H1 (cell line): ENCODE data around the gene BBX.

ENCODE experiments used
- CTCF ChIP-seq, 3 experiments: IDR thresholded peaks; 1 replicate in 2 of 3; 2 replicates in 1 of 3; pipeline versions ENCODE4 v1.5.1 to v1.6.1; 2011; ENCODE audit warnings: low read length in 3 of 3, mild to moderate bottlenecking in 3 of 3, inconsistent platforms in 2 of 3, low read depth in 1 of 3, moderate library complexity in 1 of 3; ENCODE audit not compliant: insufficient read depth in 1 of 3; ENCODE audit errors: control extremely low read depth in 1 of 3
- EP300 ChIP-seq, 2 experiments: IDR thresholded peaks; 1 replicate in 1 of 2; 2 replicates in 1 of 2; pipeline ENCODE4 v1.6.1; 2011 to 2012; ENCODE audit warnings: low read depth in 2 of 2, low read length in 2 of 2, mild to moderate bottlenecking in 2 of 2, borderline replicate concordance in 1 of 2, inconsistent platforms in 1 of 2, moderate library complexity in 1 of 2
- EZH2 ChIP-seq: fragments of 200-600 bp; sonication (generic); IDR thresholded peaks from 2 replicates; pipeline ENCODE4 v1.7.1; 2012; ENCODE audit warnings: low read depth, mild to moderate bottlenecking, moderate library complexity, low read length, inconsistent platforms; ENCODE audit not compliant: severe bottlenecking
- FOSL1 ChIP-seq: IDR thresholded peaks from 2 replicates; pipeline ENCODE4 v1.6.1; 2011; ENCODE audit warnings: mild to moderate bottlenecking, low read depth, low read length, moderate library complexity; ENCODE audit not compliant: insufficient read depth
- KDM1A ChIP-seq: fragments of 200-600, 300-600 bp; sonication (generic); IDR thresholded peaks from 2 replicates; pipeline ENCODE4 v1.7.1; 2016; ENCODE audit warnings: mild to moderate bottlenecking, low read length, borderline replicate concordance
- POLR2A ChIP-seq, 2 experiments: IDR thresholded peaks; 1 replicate in 1 of 2; 2 replicates in 1 of 2; pipeline ENCODE4 v1.6.1; 2011; ENCODE audit warnings: low read depth in 2 of 2, low read length in 2 of 2, mild to moderate bottlenecking in 2 of 2; ENCODE audit errors: control extremely low read depth in 1 of 2
- POLR2AphosphoS5 ChIP-seq: IDR thresholded peaks from 2 replicates; pipeline ENCODE4 v1.6.1; 2011; ENCODE audit warnings: low read depth, low read length
- RAD21 ChIP-seq, 2 experiments: IDR thresholded peaks in 1 of 2; conservative IDR thresholded peaks in 1 of 2; 2 replicates each; pipeline ENCODE4 v1.6.1; 2011; ENCODE audit warnings: low read depth in 2 of 2, low read length in 2 of 2, improper control_type of control experiment in 1 of 2, inconsistent platforms in 1 of 2, mild to moderate bottlenecking in 1 of 2, moderate library complexity in 1 of 2
- TAF1 ChIP-seq: IDR thresholded peaks from 2 replicates; pipeline ENCODE4 v1.6.1; 2011; ENCODE audit warnings: mild to moderate bottlenecking, low read depth, low read length
- TAF7 ChIP-seq: optimal IDR thresholded peaks from 2 replicates; pipeline ENCODE3; 2011; ENCODE audit warnings: low read depth, mild to moderate bottlenecking, inconsistent platforms, low read length, moderate library complexity, borderline replicate concordance
- YY1 ChIP-seq: IDR thresholded peaks from 2 replicates; pipeline ENCODE4 v1.6.1; 2011; ENCODE audit warnings: low read depth, mild to moderate bottlenecking, low read length
- TF ChIP-seq, protein P1 (sequence below): IDR thresholded peaks from 2 replicates; pipeline ENCODE4 v1.6.1; 2012; ENCODE audit warnings: inconsistent platforms
- TF ChIP-seq, protein P2 (sequence below): IDR thresholded peaks from 2 replicates; pipeline ENCODE4 v1.6.1; 2011; ENCODE audit warnings: low read length, improper control_type of control experiment

DNA sequence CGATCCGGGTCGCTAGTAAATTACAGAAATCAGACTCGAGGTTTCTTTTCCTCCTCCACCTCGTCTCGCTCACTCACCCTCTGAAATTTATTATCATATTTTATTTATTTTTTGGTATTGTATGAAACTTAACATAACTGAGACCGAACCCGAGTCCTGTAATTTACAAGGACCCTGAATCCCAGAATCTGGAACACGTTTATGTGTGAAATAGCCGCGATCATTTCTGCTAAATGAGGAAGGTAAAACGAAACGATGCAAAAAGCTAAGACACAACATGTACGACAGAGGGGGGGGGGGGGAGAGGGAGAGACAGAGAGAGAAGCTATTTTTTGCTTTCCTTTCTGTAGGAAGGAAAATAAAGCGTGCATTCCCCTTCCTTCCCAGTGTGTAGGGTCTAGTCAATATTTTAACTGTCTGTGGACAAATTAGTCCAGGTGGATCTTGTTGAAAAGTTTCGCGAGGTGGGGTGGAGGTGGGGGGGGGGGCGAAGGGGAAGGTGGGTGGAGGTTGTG, 1.6 kb downstream of the BBX start:
- TF ChIP-seq CTCF (IDR thresholded peaks at IDR 0.05; ENCODE audit: control extremely low read depth in 1 of 3, insufficient read depth in 1 of 3, low read depth in 1 of 3, low read length in 3 of 3): no peak
- no peak for TF ChIP-seq POLR2AphosphoS5
- TF ChIP-seq, protein P1, sequence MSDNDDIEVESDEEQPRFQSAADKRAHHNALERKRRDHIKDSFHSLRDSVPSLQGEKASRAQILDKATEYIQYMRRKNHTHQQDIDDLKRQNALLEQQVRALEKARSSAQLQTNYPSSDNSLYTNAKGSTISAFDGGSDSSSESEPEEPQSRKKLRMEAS: no peak
- TF ChIP-seq FOSL1: no peak
- no peak for TF ChIP-seq EP300 (IDR thresholded peaks at IDR 0.05; ENCODE audit: borderline replicate concordance in 1 of 2, low read depth in 2 of 2, low read length in 2 of 2)
- TF ChIP-seq, protein P2, sequence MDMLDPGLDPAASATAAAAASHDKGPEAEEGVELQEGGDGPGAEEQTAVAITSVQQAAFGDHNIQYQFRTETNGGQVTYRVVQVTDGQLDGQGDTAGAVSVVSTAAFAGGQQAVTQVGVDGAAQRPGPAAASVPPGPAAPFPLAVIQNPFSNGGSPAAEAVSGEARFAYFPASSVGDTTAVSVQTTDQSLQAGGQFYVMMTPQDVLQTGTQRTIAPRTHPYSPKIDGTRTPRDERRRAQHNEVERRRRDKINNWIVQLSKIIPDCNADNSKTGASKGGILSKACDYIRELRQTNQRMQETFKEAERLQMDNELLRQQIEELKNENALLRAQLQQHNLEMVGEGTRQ: no peak
- no peak for TF ChIP-seq TAF1
- TF ChIP-seq EZH2: no peak
- TF ChIP-seq POLR2A (IDR thresholded peaks at IDR 0.05; ENCODE audit: control extremely low read depth in 1 of 2, low read depth in 2 of 2, low read length in 2 of 2): no peak
- TF ChIP-seq KDM1A: no peak
- no peak for TF ChIP-seq TAF7
- TF ChIP-seq YY1: no peak
- no peak for TF ChIP-seq RAD21 (IDR thresholded peaks at IDR 0.05 in 1 of 2, conservative IDR thresholded peaks at IDR 0.05 in 1 of 2; ENCODE audit: low read depth in 2 of 2, low read length in 2 of 2)
